ENCODE results near the gene HCCS. TPM values are rescaled to one million over a fixed set of nuclear protein-coding genes. Genes with fewer than 3 reads are reported as not detected.

Gene HCCS
- total RNA-seq, 1 donor from 2014 or later = 13.4 TPM

DNA sequence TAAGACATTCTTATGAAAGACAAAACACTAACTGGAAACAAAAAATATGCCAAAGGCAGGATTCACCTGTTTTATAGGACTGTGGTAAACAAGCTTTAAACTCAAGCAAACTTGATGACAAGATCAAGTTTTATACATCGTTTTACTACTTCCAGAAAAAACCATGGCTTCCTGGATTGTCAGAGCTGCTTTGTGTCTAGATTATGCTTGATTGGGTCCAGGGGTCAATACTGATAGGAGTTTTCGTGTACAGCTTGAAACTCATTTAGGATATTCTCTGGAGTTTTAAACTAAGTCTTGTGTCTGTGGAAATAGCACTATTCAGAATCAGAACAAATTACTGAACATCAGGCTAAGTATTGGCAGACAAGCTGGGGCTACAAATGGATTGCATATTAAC, 13.0 kb downstream of the HCCS start:
- no peak for DNase-seq

DNA sequence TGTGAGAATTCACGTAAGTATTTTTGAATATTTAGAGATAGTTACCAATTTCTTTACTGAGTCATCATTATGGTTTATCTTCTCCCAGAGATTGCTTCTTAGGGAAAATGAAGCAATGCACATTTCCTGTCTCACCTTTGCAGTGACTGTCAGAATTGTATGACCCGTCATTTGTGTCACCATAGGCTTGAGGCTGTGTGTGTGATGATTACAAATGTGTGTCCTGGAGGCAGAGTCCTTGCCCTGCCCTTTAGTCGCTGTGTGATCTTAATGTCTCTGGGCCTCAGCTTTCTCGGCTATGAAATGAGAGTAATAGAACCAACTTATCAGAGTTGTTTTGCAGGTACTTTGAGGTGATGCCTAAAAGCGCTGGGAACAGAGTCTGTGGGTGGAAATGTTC, 13.9 kb downstream of the HCCS start:
- no peak for DNase-seq

DNA sequence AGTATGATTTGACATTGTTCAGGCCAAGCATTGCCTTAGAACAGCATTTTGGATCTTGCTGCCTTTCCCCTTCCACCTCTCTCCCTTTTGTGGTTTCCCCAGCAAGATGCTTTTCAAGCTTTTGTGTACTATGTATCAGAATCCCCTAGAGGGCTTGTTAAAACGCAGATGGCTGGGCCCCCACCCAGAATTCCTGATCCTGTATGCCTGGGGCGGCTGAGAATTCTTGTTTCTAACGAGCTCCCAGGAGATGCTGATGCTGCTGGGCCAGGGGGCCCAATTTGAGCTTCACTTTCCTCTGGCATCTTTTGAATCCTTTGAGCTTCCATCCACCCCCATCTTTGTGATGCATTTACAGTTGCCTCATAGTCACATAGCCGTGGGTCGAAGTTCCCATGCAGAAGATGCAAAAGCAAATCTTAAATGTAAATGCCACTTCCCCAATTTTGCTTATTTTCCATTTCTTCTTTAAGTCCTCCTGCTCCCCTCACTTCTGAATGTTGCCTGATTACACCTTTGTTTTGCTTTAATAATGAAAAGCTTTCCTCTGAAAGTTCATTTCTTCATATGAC, 18.5 kb downstream of the HCCS start:
- DNase-seq = no peak

DNA sequence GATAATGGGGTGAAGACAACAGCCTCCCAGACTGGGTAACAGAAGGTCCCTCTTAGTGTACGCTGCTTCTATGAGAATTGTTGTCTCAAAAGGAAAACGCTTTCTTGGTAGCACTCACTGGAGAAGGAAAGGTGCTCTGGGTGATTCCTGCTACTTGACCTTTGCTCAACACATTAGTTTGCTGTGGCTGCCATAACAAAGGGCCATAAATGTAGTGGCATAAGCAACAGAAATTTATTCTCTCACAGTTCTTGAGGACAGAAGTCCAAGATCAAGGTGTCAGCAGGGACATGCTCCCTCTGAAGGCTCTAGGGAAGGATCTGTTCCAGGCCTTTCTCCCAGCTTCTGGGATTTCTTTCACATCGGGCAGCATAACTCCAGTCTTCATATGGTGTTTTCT, 19.0 kb downstream of the HCCS start:
- no peak for DNase-seq

DNA sequence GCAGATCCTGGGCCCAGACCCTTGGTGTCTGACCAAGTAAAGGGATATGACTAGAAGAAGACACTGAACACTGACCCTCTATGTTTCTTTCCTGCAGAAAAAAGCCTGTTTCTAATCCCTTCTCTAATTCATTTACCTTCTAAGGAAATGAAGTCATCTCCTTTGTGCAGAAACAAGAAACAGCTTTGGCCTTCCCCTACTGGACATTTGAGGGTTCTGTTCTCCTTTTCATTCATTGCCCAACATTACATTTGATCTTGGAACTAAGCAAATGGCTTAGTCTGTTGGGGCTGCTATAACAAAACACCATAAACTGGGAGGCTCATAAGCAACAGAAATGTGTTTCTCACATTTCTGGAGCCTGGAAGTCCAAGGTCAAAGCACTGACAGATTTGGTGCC, 20.0 kb downstream of the HCCS start:
- no peak for DNase-seq

DNA sequence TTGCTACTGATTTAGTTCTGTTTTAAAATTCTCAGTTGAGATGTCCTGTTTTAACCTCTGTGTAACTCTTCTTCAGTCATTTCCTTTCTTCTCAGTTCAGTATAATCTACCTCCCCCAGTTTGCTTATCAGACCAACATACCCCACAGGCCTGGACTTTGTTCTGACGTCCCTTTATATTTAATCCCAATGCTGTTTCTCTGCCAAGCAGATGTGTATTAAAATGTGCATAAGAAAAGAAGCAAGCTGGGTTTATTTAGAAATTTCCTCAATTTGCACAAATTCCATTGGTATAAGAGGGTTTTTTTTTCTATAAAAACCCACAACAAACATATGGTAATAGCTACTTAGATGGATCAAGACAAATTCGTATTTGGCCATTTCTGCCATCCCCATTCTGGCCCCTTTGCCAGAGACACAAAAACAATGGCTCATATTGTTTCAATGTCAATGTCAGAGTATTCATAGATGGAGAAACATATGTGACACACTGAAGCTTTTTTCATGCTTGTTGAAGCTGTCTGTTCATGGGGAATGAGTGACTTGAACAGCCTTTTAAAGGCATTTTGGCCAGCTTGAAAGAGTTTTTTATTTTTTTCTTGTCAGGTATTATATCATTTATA, 24.5 kb downstream of the HCCS start:
- DNase-seq = no peak

DNA sequence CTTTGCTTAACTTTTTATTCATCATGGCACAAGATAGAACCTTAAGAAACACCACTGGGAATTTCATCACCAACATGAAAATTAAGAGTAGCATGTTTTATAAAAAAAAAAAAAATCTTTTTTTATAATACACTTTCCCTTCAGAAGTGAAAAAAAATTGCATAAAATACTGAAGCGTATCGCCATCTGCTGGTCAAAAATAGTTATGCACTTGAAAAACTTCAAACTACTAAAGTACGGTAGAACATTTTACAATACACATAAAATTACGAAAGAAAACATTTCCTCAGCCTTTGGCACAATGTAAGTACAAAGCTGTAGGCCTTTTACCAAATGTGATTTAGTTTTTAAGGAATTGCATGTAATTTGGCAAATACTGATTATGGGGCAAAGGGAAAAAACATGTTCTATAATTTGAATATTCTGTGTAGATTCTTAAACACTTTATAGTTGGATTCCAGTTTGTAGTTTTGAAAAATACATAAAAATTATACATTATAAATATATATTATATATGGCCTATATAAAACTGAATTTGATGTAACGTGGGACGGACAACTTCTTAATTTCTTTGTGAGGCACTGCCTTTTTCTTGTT, 26.5 kb downstream of the HCCS start:
- DNase-seq = no peak

DNA sequence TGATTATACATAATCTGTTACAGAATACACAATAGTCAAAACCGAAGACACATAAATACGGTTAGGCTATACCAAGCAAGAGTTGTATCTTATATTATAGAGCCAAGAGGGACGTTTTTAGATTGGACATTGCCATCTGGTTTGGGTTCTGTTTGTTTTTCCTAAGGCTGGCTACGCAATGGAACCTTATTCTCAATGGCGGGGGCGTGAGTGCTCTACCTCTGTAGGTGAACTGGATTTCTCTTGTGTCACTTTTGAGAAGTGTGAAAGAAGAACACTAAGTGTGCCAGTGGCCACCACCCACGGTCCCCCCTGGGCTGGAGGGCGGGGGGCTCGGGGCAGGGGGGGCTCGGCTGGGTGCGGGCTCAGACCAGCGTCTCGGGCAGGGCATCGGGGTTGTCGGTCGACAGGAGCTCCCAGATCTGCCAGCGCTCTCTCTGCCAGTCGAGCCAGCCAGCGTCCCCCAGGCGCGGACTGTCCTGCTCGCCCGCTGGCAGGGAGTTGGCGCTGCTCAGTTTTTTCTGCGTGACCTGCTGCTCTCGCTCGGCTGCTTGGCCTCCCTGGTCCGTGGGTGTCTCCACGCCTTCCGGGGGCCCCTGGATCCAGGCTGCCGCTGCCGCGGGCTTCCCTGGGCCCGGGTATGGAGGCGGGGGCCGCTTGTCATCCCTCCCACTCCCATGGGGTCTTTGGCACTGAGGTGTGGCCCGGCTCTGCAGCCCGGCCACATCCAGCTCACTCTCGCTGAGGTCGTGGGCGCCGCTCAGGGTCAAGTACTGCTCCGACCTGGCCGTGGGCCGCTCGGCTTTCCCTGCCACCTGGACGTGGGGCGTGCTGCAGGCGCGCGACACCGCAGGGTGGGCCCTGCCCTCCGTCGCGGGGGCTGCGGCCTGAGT, 27.6 kb downstream of the HCCS start:
- no peak for DNase-seq

DNA sequence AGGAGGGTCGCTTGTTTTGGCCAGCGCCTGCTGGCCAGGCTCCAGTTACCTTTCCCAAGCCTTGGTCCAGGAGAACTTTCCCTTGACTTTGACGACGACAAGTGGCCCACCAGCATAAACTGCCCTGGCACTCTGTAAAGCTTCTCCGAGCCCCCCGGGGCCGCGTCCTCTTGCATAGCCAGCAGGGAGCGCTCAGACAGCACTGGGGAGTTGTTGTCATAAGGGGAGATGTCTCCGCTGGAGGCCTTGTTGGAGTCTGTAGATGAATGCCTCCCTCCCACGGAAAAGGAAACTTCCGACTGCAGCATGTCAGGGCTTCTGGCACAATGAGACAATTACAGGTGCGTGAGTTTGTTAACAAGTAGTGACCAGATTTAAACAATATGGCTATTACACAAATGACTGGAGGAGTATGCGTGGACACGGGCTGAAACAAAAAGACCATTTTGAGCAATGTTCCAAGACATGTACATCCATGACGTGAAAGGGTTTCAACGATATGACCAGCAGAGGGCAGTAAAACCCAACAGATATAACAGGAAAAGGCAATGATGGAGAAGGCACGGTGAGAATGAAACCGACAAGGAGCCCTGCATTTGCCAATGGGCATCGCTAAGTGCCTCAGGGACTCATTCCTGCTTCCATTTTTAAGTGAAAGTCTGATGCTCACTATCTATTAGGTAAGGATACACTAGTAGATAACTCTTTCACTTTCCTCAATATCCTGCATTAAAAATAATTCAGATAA, 33.0 kb downstream of the HCCS start:
- DNase-seq = peak; percentile 16

DNA sequence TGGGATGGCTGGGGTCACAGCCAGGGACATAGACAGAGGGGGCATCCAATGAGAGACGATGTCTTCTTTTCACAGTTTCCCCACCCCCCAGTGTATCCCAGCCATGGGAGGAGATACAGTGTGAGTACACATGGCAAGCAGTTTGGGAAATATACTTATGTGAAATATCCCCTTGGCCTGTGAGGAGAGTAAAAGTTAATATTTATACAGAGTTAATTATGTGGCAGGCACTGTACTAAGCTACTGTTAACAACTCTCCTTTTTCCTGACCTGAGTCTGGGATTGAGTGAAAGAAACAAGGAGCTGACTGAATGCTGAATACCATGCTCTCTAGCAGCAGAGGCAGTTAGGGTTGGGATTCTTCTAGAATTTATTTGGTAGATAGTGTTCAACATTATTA, 35.3 kb downstream of the HCCS start:
- no peak for DNase-seq

DNA sequence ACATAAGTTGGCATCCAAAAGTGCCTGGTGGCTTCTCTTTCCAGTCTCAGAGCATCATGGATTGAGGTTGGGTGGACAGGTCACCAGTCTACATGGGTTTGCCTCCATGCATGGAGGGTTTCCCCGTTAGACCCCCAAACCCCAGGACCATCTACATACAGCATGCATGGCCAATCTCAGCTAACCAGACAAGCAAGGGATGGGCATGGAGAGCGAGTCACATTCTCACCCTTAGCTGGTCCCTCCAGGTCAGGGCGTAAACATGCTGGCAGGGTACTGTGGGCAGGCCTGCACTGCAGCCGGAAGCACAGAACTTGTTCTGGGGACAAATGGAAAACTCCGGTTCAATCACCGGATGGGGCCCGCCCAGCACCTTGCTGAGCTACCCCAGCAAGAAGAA, 37.3 kb downstream of the HCCS start:
- DNase-seq = no peak

DNA sequence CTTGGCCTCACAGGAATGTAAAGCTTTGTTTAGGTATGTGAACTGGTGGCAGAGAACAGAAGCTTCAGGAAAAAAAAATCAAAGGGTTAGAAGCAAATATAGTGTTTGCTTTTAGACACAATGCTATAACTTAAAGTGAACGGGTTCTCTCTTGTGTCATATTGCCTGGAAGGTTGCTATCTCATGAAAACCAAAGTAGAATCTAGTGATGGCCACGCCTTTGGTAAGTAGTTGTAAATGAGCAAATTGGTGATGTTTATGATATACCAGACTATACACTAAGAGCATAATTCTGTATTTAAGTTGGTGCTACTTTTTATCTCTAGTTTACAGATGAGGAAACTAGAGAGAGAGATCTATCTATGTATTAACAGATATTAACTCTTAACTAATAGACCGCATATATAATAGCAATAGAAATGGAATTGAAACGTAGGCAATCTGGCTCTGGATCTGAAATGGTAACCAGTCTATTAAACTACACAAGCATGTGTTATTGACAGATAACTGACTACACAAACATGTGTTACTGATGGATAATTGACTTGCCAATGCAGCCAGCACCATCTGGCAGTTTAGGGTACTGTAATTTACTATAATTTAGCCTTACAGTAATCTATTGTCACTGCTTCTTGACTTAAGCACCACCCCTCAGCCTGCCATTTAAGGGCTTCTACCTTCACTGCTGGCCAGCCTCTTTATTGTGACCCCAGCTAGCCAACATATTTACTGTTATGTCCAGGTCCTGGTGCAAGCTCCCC, 40.8 kb downstream of the HCCS start:
- DNase-seq = no peak

DNA sequence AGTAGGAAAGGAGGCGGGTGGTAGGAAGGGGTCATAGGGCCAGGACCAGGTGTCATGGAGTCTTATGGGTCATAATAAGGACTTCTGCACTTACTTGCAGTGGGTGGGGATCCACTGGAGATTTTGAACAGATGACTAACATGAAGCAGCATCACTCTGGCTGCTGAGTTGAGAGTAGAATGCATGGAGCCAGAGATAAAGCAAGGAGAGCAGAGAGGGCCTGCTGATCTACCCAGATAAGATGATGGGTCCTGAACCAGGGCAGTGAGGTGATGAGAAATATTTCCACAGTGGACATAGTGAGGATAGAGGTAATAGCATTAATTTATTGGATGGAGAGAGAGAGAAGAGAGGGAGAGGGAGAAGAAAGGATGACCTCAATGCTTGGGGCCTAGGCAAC, 48.0 kb downstream of the HCCS start:
- no peak for DNase-seq

DNA sequence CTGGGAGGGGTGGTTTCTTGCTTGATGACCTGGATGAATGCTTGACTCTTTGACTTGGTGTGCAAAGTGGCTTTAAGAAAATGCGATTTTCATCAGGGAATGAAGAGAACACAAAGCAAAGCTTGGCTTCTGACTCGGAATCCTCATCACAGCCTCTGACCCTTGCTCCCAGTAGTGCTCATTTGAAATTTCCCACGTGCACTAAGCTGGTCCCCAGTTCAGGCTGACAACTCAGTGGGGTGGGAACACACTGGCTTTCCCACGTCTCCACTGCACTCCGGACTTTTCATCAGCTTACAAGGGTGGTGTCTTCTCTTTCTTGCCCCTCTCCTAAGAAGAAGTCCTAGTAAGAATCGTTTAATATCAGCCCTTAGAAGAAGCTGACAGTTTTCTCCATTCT, 53.3 kb downstream of the HCCS start:
- no peak for DNase-seq

DNA sequence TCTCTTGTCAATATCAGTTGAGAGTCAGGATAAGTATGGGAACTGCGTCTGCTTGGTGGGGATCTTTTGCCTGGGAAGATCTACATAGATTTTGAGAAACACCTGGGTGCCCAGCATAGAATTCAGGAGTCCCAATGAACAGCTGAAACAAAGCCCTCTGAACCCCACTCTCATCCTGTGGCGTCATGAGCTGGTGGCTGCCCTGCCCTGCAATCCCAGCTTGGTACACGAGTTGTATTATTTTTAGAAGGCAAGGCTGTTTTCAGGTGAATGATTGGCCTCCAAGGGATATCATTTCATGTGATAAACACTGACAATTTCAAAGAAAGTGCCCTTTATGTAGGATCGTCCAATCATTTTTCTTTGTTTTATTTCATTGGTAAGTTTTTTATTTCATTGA, 60.8 kb downstream of the HCCS start:
- no peak for DNase-seq

DNA sequence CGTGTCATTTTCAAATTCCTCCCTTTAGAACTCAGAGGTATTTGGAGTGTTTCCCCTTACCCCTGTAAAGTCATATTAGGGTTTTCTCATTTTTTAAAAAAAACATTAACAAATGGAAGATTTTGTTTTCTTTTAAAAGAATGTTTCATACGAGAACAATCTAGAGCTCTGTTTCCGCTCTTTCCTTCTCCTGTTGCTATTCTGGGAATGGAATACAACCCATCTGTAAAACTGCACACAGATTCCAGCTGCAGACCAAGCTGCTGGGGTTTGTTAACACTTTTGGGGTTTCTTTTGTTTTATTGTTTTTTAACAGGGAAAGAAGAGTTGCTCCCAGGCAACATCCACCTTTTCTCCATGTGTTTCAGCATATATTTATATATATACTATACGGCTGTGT, 61.3 kb downstream of the HCCS start:
- no peak for DNase-seq

Small RNAs within 50 kb of the gene (small RNA-seq; reads per million reads assigned to genes)
- gene RF00019 (not detected), gene RF02271 (not detected)

Other genes starting within 250 kb of the HCCS start
- not detected for gene AMELX, start 182.1 kb downstream of the HCCS start, total RNA-seq